ENCODE data around the gene UPK3B.
"Not testable (repeated sequence)": the region's sequence is repeated elsewhere in the genome, so short reads cannot be mapped to it uniquely, and the experiment has no call there.

- TF ChIP-seq CTCF (IDR thresholded peaks at IDR 0.05; ENCODE audit: insufficient read depth, low read depth, low read length); EZH2 (IDR thresholded peaks at IDR 0.05; ENCODE audit: insufficient read depth, low read length): not testable (repeated sequence)
Observed at GRCh38 chr7:76559685-76560084, 49.3 kb downstream of the UPK3B start.

Measured in astrocyte (in vitro differentiated cells and primary cell).